Mucosa of rectum (tissue), 2 donors: Measurements from ENCODE around the gene DNAI4.

Experiments used
- H3K27ac ChIP-seq, 2 donors: one replicate each; pipeline ENCODE4 v1.7.0; 2013; ENCODE audit warnings: inconsistent platforms in 2 of 2, low read depth in 2 of 2, low read length in 2 of 2
- H3K27me3 ChIP-seq, 2 donors: one replicate each; pipeline ENCODE4 v1.7.0; 2013; ENCODE audit warnings: low read length in 2 of 2; ENCODE audit not compliant: control insufficient read depth in 2 of 2, insufficient read depth in 2 of 2
- H3K36me3 ChIP-seq, 2 donors: one replicate each; pipeline ENCODE4 v1.7.0; 2013; ENCODE audit warnings: low read length in 2 of 2; ENCODE audit not compliant: control insufficient read depth in 2 of 2, insufficient read depth in 2 of 2
- H3K4me1 ChIP-seq, 2 donors: one replicate each; pipeline ENCODE4 v1.7.0; 2013; ENCODE audit warnings: low read length in 2 of 2, mild to moderate bottlenecking in 1 of 2; ENCODE audit not compliant: control insufficient read depth in 2 of 2, insufficient read depth in 2 of 2
- H3K4me3 ChIP-seq, 2 donors: one replicate each; pipeline ENCODE4 v1.7.0; 2013; ENCODE audit warnings: low read length in 2 of 2
- H3K9ac ChIP-seq, 2 donors: one replicate each; pipeline ENCODE4 v1.7.0; 2013; ENCODE audit warnings: low read length in 2 of 2, low read depth in 1 of 2, mild to moderate bottlenecking in 1 of 2
- H3K9me3 ChIP-seq, 2 donors: one replicate each; pipeline ENCODE4 v1.7.0; 2013; ENCODE audit warnings: low read length in 2 of 2; ENCODE audit not compliant: control insufficient read depth in 2 of 2
- donor health status: healthy.
- donor health status: Normal muscosa, but diverticular disease.

Gene DNAI4

GRCh38 chr1:66943361-66943969, 18.8 kb upstream of the DNAI4 start:
- H3K4me3 ChIP-seq = no peak overlapping the region
- no peak overlapping the region for H3K9ac ChIP-seq
- no peaks in the 10 kb centered on the region for H3K27me3 ChIP-seq
- no peaks in the 10 kb centered on the region for H3K4me1 ChIP-seq
- peaks cover 29 to 40% of the 10 kb centered on the region in 2 donors for H3K36me3 ChIP-seq
- no peak overlapping the region for H3K27ac ChIP-seq
- H3K9me3 ChIP-seq = no peaks in the 10 kb centered on the region

- H3K9ac ChIP-seq = no peak overlapping the region
- no peaks in the 10 kb centered on the region for H3K9me3 ChIP-seq
- H3K36me3 ChIP-seq = peaks cover 15% of the 10 kb centered on the region in 2 donors
- no peaks in the 10 kb centered on the region for H3K4me1 ChIP-seq
- H3K27me3 ChIP-seq = no peaks in the 10 kb centered on the region
- H3K4me3 ChIP-seq = no peak overlapping the region
- H3K27ac ChIP-seq = no peak overlapping the region
These were observed 16.3 kb upstream of the DNAI4 start for GRCh38 chr1:66940981-66941380.

- Histone ChIP-seq H3K4me1 (peaks cover 0 to 8% of the 10 kb centered on the region in 2 donors), H3K4me3 (no peak overlapping the region), H3K9ac (no peak overlapping the region), H3K27ac (no peak overlapping the region), H3K36me3 (peaks cover 5 to 7% of the 10 kb centered on the region in 2 donors), H3K9me3 (no peaks in the 10 kb centered on the region), H3K27me3 (no peaks in the 10 kb centered on the region)
These were observed 14.0 kb upstream of the DNAI4 start for GRCh38 chr1:66938613-66939012.

DNA sequence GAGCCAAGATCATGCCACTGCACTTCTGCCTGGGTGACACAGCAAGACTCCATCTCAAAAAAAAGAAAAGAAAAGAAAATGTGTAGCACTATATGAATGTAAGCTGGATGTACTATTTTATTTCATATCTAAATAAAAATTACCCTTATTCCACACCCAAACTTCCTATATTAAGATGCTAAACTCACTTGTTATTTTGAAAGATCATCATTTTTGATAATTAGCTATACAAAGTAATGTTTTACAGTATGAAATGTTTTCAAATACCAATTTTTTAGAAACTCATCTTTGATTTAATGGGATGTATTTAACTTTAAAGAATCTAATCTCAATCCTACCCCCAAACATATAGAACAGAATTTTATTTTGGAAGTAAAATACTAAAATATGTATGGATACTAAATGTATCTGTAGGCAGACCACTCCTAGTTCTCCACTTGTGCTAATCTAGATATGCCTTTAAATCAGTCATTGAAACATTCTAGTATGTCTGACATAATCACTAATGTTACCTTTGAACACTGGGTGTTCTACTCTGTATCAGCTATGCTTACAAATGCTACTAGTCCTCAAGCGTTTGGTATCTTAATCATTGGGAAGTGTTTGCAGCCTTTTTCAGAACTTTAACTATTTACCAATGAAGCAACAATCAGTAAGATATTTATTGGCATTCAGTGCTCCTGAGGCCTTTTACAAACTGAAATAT, 13.0 kb upstream of the DNAI4 start:
- no peak overlapping the region for H3K9ac ChIP-seq
- H3K27ac ChIP-seq = no peak overlapping the region
- H3K9me3 ChIP-seq = no peaks in the 10 kb centered on the region
- H3K36me3 ChIP-seq = peaks cover 3 to 7% of the 10 kb centered on the region in 2 donors
- peaks cover 5 to 12% of the 10 kb centered on the region in 2 donors for H3K4me1 ChIP-seq
- no peaks in the 10 kb centered on the region for H3K27me3 ChIP-seq
- H3K4me3 ChIP-seq = no peak overlapping the region

DNA sequence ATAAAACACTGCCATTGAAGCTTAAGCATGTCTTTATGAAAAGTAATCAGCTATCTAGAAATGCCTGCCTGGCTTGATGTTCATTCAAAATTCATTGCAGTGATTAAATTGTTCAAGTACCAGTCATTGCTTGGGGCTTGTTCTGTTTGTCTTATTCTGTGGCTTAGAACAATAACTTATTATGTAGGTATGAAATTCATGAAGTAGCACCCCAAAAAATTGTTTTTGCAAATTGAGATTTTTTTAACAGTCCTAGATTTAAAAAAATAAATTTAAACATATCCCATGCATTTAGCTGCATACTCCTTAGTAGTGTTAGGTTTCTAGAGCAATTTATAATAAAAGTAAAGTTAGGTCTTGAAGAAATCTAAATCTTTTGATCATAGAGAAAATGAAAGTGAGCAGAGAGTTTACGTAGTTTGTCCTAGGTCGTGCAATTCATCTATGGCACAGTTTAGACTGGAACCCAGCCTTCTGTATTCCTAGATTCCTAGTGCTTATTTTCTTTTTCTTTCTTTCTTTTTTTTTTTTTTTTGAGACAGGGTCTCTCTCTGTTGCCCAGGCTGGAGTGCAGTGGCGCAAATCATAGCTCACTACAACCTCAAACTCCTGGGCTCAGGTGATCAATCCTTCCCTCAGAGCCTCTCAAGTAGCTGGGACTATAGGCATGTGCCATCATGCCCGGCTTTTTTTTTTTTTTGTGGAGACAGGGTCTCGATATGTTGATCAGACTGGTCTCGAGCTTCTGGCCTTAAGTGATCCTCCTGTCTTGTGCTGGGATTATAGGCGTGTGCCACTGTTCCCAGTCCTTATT, 9.4 kb upstream of the DNAI4 start:
- H3K27me3 ChIP-seq = no peaks in the 10 kb centered on the region
- peaks cover 12 to 17% of the 10 kb centered on the region in 2 donors for H3K4me1 ChIP-seq
- no peaks in the 10 kb centered on the region for H3K9me3 ChIP-seq
- peak overlapping the region; percentile 14 to 58 for H3K9ac ChIP-seq
- H3K4me3 ChIP-seq = peak overlapping the region; percentile 35 to 49
- no peak overlapping the region for H3K27ac ChIP-seq
- H3K36me3 ChIP-seq = no peaks in the 10 kb centered on the region

DNA sequence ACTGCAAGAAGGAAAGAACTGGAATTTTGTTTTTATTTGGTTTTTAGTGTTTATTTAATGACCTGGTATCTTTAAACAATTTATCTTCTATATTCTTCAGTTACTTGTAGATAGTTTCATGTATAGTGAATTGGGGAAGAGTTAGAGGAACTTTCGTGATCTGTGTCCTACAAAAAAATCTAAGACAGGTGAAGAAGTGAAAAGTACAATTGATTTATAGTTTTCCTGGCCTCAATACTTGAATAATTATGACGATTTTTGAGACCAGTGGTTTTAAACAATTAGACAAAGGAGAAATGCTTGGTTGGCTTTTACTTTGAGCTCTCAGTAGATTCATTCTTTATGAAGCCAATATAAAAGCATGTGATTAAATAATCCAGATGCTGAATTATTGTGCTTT, 7.6 kb upstream of the DNAI4 start:
- Histone ChIP-seq H3K27me3 (no peaks in the 10 kb centered on the region), H3K9me3 (no peaks in the 10 kb centered on the region), H3K27ac (no peak overlapping the region), H3K9ac (peak overlapping the region in 1 of 2 donors; percentile 54), H3K36me3 (no peaks in the 10 kb centered on the region), H3K4me3 (peak overlapping the region; percentile 46 to 93), H3K4me1 (peaks cover 12 to 17% of the 10 kb centered on the region in 2 donors)

GRCh38 chr1:66931590-66931989, 6.9 kb upstream of the DNAI4 start:
- H3K4me3 ChIP-seq = peak overlapping the region; percentile 81 to 93
- H3K27ac ChIP-seq = peak overlapping the region; percentile 95 to 96
- H3K36me3 ChIP-seq = no peaks in the 10 kb centered on the region
- peak overlapping the region; percentile 88 to 90 for H3K9ac ChIP-seq
- H3K4me1 ChIP-seq = peaks cover 12 to 17% of the 10 kb centered on the region in 2 donors
- no peaks in the 10 kb centered on the region for H3K9me3 ChIP-seq
- H3K27me3 ChIP-seq = no peaks in the 10 kb centered on the region

- Histone ChIP-seq H3K27me3 (no peaks in the 10 kb centered on the region), H3K27ac (peak overlapping the region; percentile 95 to 96), H3K4me3 (peak overlapping the region; percentile 81 to 93), H3K4me1 (peaks cover 15 to 20% of the 10 kb centered on the region in 2 donors), H3K36me3 (no peaks in the 10 kb centered on the region), H3K9me3 (no peaks in the 10 kb centered on the region), H3K9ac (peak overlapping the region; percentile 88 to 90)
These were observed 6.1 kb upstream of the DNAI4 start for GRCh38 chr1:66930823-66931174.

- H3K9ac ChIP-seq = peak overlapping the region; percentile 88 to 90
- H3K4me3 ChIP-seq = peak overlapping the region; percentile 81 to 93
- no peaks in the 10 kb centered on the region for H3K27me3 ChIP-seq
- H3K4me1 ChIP-seq = peaks cover 18 to 25% of the 10 kb centered on the region in 2 donors
- peak overlapping the region; percentile 95 to 96 for H3K27ac ChIP-seq
- no peaks in the 10 kb centered on the region for H3K9me3 ChIP-seq
- no peaks in the 10 kb centered on the region for H3K36me3 ChIP-seq
These were observed 5.6 kb upstream of the DNAI4 start for GRCh38 chr1:66929999-66930822.
